ENCODE data around the gene APOL1. TPM values are rescaled to one million over a fixed set of nuclear protein-coding genes. Genes with fewer than 3 reads are reported as not detected.

APOL1 gene
- total RNA-seq, 1 donor from 2014 or later: 1.7 TPM

DNA sequence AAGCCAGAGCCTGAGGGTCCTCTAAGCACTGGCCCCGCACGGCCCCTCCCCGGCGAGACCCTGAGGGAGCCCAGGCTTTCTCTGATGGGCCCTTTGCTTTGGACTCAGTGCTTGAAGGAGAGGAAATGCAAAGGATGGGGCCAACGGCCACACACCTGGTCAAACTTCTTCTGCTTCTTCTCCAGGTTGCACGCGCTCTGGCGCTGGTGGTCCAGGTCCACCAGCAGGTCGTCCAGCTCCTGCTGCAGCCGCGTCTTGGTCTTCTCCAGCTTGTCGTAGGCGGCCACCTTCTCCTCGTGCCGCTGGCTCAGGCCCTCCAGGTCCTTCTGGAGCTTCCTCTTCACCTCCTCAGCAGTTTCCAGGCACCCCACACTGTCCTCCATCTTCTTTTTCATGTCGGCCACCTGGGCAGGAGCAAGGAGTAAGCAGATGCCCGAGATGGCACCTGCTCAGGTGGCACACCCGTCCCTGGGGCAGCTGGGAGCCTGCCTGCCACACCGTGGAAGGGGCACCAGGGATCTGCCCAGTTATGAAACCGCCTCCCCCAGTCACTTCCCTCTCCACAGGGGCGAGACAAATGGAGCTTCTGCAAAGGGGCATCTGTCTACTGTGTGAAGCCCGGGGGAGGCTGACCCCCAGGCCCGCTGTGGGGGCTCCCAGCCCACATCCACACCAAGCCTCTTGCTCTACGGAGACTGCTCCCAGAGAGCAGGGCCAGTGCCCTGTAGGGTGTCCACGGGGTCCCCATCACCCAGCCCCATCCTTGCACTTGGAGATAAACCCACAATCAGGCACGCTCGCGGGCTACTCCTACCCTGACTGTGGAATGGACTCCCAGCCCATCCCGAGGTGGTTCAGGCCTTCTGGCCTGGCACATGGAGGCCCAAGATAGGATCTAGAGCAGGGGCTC lies 39.2 kb downstream of the APOL1 start:
- no peak for DNase-seq (ENCODE audit: low spot score in 2 of 2, unreplicated experiment in 2 of 2)
- peaks cover 5% of the 10 kb centered on the region for H3K9me3 Mint-ChIP-seq
- peaks cover 57% of the 10 kb centered on the region for H3K36me3 Mint-ChIP-seq
- no peak overlapping the region for H3K4me3 Mint-ChIP-seq
- no peaks in the 10 kb centered on the region for H3K4me1 Mint-ChIP-seq
- H3K27ac Mint-ChIP-seq: no peak overlapping the region
- TF ChIP-seq, protein P1, sequence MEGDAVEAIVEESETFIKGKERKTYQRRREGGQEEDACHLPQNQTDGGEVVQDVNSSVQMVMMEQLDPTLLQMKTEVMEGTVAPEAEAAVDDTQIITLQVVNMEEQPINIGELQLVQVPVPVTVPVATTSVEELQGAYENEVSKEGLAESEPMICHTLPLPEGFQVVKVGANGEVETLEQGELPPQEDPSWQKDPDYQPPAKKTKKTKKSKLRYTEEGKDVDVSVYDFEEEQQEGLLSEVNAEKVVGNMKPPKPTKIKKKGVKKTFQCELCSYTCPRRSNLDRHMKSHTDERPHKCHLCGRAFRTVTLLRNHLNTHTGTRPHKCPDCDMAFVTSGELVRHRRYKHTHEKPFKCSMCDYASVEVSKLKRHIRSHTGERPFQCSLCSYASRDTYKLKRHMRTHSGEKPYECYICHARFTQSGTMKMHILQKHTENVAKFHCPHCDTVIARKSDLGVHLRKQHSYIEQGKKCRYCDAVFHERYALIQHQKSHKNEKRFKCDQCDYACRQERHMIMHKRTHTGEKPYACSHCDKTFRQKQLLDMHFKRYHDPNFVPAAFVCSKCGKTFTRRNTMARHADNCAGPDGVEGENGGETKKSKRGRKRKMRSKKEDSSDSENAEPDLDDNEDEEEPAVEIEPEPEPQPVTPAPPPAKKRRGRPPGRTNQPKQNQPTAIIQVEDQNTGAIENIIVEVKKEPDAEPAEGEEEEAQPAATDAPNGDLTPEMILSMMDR (IDR thresholded peaks at IDR 0.05; ENCODE audit: unreplicated experiment): no peak
- H3K27me3 Mint-ChIP-seq (ENCODE audit: low read depth): no peaks in the 10 kb centered on the region

DNA sequence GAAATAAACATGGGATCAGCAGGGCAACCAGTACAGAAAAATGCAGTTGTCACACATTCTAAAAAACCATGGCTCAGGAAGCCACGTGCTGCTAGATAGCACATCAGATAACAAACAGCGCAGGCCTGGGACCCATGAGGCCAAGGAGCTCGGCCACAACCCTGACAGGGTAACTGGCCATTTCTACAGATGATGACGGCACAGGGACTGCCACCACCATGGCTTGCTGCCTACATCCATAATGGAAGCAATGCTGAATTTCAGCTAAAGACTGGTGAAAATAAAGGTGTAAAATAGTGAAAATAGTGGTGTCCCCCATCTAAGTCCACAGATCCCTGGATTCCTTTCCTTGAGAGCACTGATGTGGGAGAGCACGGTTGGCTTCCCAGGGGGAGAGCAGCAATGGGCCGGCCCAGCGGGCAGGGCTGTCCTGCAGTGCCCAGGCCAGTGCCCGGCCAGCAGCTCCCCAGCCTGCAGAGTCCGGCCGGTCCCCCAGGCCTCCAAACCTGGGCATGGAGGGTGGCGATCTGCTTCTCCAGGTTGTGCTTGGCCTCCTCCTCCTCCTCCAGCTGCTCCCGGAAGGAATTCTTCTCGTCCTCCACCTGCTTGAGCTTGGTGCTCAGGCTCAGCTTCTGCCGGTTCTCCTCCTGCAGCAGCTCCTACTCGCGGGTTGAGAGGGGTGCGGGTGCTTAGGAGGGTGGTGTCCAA lies 40.0 kb downstream of the APOL1 start:
- Mint-ChIP-seq H3K27me3 (ENCODE audit: low read depth) (no peaks in the 10 kb centered on the region), H3K36me3 (peaks cover 60% of the 10 kb centered on the region), H3K9me3 (peaks cover 5% of the 10 kb centered on the region), H3K4me1 (no peaks in the 10 kb centered on the region), H3K27ac (no peak overlapping the region), H3K4me3 (no peak overlapping the region)
- DNase-seq (ENCODE audit: low spot score in 2 of 2, unreplicated experiment in 2 of 2): no peak
- TF ChIP-seq, protein P1 (IDR thresholded peaks at IDR 0.05; ENCODE audit: unreplicated experiment): no peak

DNA sequence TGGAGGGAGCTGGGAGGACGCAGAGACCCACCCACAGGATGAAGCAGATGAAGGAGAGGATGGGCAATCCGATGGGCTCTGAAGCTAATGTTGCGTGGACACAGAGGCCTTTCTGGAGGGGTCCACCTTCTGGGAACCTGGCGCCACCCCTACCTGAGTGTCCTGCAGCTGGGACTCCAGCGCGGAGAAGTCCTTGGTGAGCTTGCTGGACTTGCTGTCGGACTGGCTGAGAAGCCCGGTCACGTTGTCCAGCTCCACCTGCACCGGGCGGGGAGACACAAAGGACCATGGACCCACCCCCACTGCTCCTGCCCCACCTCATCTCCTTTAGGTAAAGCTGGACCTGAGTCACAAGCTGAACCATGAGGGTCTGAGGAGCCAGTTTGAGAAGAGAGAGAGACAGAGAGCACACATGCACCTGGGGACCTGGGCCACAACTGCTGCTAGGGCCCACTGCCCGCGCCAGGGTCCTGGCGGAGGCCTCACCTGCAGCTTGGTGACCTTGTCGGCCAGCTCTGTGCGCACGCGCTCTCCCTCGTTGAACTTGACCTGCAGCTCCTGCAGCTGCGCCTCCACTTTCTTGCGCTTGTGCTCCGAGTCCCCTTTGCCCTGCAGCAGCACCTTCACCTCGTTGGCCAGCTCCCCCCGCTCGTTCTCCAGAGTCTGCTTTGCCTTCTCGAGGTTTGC lies 40.8 kb downstream of the APOL1 start:
- H3K4me1 Mint-ChIP-seq: no peaks in the 10 kb centered on the region
- TF ChIP-seq, protein P1 (IDR thresholded peaks at IDR 0.05; ENCODE audit: unreplicated experiment): no peak
- no peaks in the 10 kb centered on the region for H3K27me3 Mint-ChIP-seq (ENCODE audit: low read depth)
- H3K36me3 Mint-ChIP-seq: peaks cover 56% of the 10 kb centered on the region
- H3K27ac Mint-ChIP-seq: no peak overlapping the region
- H3K4me3 Mint-ChIP-seq: no peak overlapping the region
- DNase-seq (ENCODE audit: low spot score in 2 of 2, unreplicated experiment in 2 of 2): no peak
- H3K9me3 Mint-ChIP-seq: peaks cover 5% of the 10 kb centered on the region

DNA sequence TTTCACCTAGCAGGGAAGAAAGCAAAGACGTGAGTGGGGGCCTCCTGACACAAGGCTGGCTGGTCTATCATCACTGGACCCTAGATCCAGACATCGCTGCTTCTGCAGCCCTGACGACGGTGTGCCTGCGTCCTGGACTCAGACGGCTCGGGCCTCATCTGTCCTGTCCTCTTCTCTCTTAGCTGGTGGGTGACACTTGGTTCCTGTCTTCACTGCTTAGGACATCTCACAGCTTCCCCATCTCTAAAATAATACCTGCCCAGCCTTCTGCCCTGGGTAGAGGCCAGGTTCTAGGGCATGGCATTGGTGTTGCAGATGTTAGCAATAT lies 41.3 kb downstream of the APOL1 start:
- H3K27ac Mint-ChIP-seq: no peak overlapping the region
- peaks cover 5% of the 10 kb centered on the region for H3K9me3 Mint-ChIP-seq
- TF ChIP-seq, protein P1 (IDR thresholded peaks at IDR 0.05; ENCODE audit: unreplicated experiment): no peak
- DNase-seq (ENCODE audit: low spot score in 2 of 2, unreplicated experiment in 2 of 2): no peak
- H3K36me3 Mint-ChIP-seq: peaks cover 52% of the 10 kb centered on the region
- no peak overlapping the region for H3K4me3 Mint-ChIP-seq
- no peaks in the 10 kb centered on the region for H3K27me3 Mint-ChIP-seq (ENCODE audit: low read depth)
- H3K4me1 Mint-ChIP-seq: no peaks in the 10 kb centered on the region

DNA sequence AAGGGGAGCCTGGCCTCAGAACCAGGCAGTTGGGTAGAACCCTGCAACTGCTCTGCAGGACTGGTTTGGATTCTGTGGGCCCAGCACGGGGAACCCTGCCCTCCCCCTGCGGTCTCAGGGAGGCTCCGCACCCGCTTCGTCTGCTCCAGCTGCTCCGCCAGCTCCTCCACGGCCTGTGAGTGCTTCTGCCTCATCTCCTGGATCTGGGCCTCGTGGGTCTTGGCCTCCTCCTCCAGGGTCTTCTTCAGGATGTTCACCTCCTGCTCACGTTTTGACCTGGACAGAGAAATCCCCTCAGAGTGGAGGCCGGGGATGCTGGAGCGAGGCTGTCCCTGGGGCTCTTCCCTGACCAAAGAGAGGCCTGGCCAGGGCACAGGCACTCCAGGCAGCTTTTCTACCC lies 41.9 kb downstream of the APOL1 start:
- Mint-ChIP-seq H3K9me3 (peaks cover 5% of the 10 kb centered on the region), H3K27me3 (ENCODE audit: low read depth) (no peaks in the 10 kb centered on the region), H3K4me3 (no peak overlapping the region), H3K27ac (no peak overlapping the region), H3K4me1 (no peaks in the 10 kb centered on the region), H3K36me3 (peaks cover 49% of the 10 kb centered on the region)
- TF ChIP-seq, protein P1 (IDR thresholded peaks at IDR 0.05; ENCODE audit: unreplicated experiment): no peak
- no peak for DNase-seq (ENCODE audit: low spot score in 2 of 2, unreplicated experiment in 2 of 2)
